H1 (cell line): ENCODE data around the gene FAM53B. TPM values are rescaled to one million over a fixed set of nuclear protein-coding genes. Genes with fewer than 3 reads are reported as not detected.

Source experiments
- CREB1 ChIP-seq: IDR thresholded peaks from 2 replicates; pipeline ENCODE4 v1.6.1; 2012; ENCODE audit warnings: inconsistent platforms
- polyA plus RNA-seq, 7 experiments: library from polyadenylated mRNA; depleted of rRNA in 3 of 7; stranded (reverse) in 5 of 7; unstranded in 2 of 7; fragments of >200 nt in 5 of 7; fragments of 200-250 nt in 2 of 7; gene quantifications; 1 replicate in 5 of 7; 2 replicates in 1 of 7; 4 replicates in 1 of 7; pipeline versions ENCODE4 v1.2.1 to v1.2.3, GENCODE V29; 2011 to 2013; ENCODE audit warnings: missing spikeins in 2 of 7, mixed read lengths in 2 of 7
- total RNA-seq: library from RNA; stranded (reverse); fragmentation: NEBNext Ultra II Directional; extraction: Animal tissue kit (Norgen Biotek cat#: 25700); gene quantifications from 2 replicates; pipeline ENCODE4 v1.2.1, GENCODE V29; 2021
- TF ChIP-seq, protein P1 (sequence below): fragments of 300-600 bp; sonication (generic); IDR thresholded peaks from 2 replicates; pipeline ENCODE4 v1.7.1; 2012; ENCODE audit warnings: low read length, moderate library complexity, mild to moderate bottlenecking, inconsistent platforms; ENCODE audit not compliant: insufficient replicate concordance

The FAM53B gene
- total and polyA plus RNA-seq, 2 of the 8 experiments (the other 6 are each of a cell fraction or from before 2014, with no cell fraction given) = 5.3 to 14.4 TPM

DNA sequence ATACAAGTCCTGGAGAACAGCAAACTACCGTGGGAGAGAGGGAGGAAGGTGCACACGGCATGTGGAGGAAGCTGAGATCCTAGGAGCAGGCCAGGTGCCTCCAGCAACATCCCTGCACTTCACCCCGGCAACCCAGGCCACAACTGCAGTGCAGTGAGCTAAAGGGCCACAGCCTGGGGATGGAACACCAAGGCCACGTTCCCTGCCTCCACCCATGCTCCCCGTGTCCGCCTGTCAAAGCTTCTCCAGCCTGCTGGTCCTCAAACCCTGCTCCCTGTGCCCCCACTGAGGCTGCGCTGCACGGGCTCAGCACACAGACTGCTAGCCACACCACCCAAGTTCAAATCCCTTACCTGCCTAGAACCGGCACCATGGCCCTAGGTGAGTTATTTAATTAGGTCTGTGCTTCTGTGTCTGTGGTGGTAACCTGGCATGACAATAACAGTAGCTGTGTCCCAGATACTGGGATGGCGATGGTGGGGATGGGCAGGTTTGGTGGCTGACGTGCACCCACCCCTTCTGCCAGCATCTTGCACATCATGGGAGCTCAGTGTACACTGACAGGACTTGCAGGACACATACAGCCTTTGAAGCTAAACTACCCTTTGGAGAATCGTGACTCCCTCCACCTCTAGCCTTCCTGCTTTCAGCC, 85.5 kb downstream of the FAM53B start (continued):
- TF ChIP-seq, protein P1, sequence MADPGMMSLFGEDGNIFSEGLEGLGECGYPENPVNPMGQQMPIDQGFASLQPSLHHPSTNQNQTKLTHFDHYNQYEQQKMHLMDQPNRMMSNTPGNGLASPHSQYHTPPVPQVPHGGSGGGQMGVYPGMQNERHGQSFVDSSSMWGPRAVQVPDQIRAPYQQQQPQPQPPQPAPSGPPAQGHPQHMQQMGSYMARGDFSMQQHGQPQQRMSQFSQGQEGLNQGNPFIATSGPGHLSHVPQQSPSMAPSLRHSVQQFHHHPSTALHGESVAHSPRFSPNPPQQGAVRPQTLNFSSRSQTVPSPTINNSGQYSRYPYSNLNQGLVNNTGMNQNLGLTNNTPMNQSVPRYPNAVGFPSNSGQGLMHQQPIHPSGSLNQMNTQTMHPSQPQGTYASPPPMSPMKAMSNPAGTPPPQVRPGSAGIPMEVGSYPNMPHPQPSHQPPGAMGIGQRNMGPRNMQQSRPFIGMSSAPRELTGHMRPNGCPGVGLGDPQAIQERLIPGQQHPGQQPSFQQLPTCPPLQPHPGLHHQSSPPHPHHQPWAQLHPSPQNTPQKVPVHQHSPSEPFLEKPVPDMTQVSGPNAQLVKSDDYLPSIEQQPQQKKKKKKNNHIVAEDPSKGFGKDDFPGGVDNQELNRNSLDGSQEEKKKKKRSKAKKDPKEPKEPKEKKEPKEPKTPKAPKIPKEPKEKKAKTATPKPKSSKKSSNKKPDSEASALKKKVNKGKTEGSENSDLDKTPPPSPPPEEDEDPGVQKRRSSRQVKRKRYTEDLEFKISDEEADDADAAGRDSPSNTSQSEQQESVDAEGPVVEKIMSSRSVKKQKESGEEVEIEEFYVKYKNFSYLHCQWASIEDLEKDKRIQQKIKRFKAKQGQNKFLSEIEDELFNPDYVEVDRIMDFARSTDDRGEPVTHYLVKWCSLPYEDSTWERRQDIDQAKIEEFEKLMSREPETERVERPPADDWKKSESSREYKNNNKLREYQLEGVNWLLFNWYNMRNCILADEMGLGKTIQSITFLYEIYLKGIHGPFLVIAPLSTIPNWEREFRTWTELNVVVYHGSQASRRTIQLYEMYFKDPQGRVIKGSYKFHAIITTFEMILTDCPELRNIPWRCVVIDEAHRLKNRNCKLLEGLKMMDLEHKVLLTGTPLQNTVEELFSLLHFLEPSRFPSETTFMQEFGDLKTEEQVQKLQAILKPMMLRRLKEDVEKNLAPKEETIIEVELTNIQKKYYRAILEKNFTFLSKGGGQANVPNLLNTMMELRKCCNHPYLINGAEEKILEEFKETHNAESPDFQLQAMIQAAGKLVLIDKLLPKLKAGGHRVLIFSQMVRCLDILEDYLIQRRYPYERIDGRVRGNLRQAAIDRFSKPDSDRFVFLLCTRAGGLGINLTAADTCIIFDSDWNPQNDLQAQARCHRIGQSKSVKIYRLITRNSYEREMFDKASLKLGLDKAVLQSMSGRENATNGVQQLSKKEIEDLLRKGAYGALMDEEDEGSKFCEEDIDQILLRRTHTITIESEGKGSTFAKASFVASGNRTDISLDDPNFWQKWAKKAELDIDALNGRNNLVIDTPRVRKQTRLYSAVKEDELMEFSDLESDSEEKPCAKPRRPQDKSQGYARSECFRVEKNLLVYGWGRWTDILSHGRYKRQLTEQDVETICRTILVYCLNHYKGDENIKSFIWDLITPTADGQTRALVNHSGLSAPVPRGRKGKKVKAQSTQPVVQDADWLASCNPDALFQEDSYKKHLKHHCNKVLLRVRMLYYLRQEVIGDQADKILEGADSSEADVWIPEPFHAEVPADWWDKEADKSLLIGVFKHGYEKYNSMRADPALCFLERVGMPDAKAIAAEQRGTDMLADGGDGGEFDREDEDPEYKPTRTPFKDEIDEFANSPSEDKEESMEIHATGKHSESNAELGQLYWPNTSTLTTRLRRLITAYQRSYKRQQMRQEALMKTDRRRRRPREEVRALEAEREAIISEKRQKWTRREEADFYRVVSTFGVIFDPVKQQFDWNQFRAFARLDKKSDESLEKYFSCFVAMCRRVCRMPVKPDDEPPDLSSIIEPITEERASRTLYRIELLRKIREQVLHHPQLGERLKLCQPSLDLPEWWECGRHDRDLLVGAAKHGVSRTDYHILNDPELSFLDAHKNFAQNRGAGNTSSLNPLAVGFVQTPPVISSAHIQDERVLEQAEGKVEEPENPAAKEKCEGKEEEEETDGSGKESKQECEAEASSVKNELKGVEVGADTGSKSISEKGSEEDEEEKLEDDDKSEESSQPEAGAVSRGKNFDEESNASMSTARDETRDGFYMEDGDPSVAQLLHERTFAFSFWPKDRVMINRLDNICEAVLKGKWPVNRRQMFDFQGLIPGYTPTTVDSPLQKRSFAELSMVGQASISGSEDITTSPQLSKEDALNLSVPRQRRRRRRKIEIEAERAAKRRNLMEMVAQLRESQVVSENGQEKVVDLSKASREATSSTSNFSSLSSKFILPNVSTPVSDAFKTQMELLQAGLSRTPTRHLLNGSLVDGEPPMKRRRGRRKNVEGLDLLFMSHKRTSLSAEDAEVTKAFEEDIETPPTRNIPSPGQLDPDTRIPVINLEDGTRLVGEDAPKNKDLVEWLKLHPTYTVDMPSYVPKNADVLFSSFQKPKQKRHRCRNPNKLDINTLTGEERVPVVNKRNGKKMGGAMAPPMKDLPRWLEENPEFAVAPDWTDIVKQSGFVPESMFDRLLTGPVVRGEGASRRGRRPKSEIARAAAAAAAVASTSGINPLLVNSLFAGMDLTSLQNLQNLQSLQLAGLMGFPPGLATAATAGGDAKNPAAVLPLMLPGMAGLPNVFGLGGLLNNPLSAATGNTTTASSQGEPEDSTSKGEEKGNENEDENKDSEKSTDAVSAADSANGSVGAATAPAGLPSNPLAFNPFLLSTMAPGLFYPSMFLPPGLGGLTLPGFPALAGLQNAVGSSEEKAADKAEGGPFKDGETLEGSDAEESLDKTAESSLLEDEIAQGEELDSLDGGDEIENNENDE = no peak
- TF ChIP-seq CREB1 = no peak
